Measurements from ENCODE around the gene STX5. TPM values are rescaled to one million over a fixed set of nuclear protein-coding genes. Genes with fewer than 3 reads are reported as not detected.

Gene STX5
- total and polyA plus RNA-seq, 4 donors, result 19.8 to 47.6 (median 37.7) TPM

DNA sequence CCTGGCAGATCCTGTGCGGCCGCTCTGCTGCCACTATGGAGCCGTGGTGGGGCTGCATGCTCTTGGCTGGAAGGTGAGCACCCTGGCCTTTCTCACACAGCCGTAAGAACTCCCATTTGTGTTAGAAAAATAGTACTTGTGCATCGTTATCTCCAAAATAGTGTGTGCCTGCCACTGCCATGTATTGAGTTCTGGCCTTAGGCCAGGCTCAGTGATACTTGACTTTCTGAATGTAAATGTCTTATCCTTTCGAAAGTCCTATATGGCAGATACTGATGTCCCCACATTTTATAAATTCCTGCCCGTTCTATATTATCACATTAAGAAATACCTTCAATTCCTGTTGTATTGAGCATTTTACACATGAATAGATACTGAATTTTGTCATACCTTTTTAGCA is 49.1 kb downstream of the STX5 start:
- H3K36me3 ChIP-seq (ENCODE audit: control insufficient read depth in 4 of 4, insufficient read depth in 4 of 4, low read length in 4 of 4), result peaks cover 0 to 28% (median 21%) of the 10 kb centered on the region in 4 donors
- no peak overlapping the region for H3K4me3 ChIP-seq
- DNase-seq, result no peak
- ATAC-seq (ENCODE audit: insufficient read depth, low FRiP score), result no peak
- H3K9ac ChIP-seq (ENCODE audit: insufficient read depth in 1 of 2, low read length in 2 of 2), result no peak overlapping the region
- H3K4me1 ChIP-seq (ENCODE audit: control insufficient read depth in 5 of 5, insufficient read depth in 5 of 5, low read length in 5 of 5), result peaks cover 0 to 4% (median 3%) of the 10 kb centered on the region in 5 donors
- H3K9me3 ChIP-seq (ENCODE audit: control insufficient read depth in 4 of 4, insufficient read depth in 3 of 4, low read length in 3 of 4), result peaks cover 0 to 2% (median 0%) of the 10 kb centered on the region in 4 donors
- H3K27me3 ChIP-seq (ENCODE audit: control insufficient read depth in 3 of 3, insufficient read depth in 3 of 3, low read length in 2 of 3), result no peaks in the 10 kb centered on the region
- TF ChIP-seq, protein P1, sequence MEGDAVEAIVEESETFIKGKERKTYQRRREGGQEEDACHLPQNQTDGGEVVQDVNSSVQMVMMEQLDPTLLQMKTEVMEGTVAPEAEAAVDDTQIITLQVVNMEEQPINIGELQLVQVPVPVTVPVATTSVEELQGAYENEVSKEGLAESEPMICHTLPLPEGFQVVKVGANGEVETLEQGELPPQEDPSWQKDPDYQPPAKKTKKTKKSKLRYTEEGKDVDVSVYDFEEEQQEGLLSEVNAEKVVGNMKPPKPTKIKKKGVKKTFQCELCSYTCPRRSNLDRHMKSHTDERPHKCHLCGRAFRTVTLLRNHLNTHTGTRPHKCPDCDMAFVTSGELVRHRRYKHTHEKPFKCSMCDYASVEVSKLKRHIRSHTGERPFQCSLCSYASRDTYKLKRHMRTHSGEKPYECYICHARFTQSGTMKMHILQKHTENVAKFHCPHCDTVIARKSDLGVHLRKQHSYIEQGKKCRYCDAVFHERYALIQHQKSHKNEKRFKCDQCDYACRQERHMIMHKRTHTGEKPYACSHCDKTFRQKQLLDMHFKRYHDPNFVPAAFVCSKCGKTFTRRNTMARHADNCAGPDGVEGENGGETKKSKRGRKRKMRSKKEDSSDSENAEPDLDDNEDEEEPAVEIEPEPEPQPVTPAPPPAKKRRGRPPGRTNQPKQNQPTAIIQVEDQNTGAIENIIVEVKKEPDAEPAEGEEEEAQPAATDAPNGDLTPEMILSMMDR (IDR thresholded peaks at IDR 0.05; ENCODE audit: control extremely low read depth, extremely low read depth), result no peak
- H3K27ac ChIP-seq (ENCODE audit: low read depth in 1 of 2, low read length in 1 of 2), result no peak overlapping the region
- WGBS, 2 donors, result 95 to 96% methylated on average over 7 of the region's 7 CpGs

DNA sequence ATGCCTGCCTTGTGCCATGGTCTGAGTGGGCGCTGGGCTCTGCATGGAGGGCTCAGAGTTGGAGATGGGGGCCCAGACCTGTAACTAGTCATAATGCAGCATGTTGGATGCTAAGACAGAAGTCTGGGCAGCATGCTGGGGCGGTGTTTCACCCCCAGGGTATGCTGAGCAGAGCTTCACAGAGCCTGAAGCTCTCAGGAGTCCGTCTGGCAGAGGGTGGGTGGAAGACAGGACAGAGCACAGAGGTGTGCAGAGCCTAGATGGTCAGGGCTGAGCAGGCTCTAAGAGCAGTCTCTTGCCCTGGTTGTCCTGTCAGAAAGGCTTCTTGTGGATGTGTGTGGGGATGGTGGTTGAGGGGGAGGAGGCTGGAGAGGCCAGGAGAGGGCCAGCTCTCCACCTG is 53.4 kb downstream of the STX5 start:
- TF ChIP-seq, protein P1 (IDR thresholded peaks at IDR 0.05; ENCODE audit: control extremely low read depth, extremely low read depth), result no peak
- no peak for DNase-seq
- Histone ChIP-seq H3K36me3 (ENCODE audit: control insufficient read depth in 4 of 4, insufficient read depth in 4 of 4, low read length in 4 of 4) (peaks cover 0 to 43% (median 31%) of the 10 kb centered on the region in 4 donors), H3K4me3 (no peak overlapping the region), H3K27ac (ENCODE audit: low read depth in 1 of 2, low read length in 1 of 2) (no peak overlapping the region), H3K9ac (ENCODE audit: insufficient read depth in 1 of 2, low read length in 2 of 2) (no peak overlapping the region), H3K4me1 (ENCODE audit: control insufficient read depth in 5 of 5, insufficient read depth in 5 of 5, low read length in 5 of 5) (no peaks in the 10 kb centered on the region), H3K9me3 (ENCODE audit: control insufficient read depth in 4 of 4, insufficient read depth in 3 of 4, low read length in 3 of 4) (peaks cover 0 to 4% (median 0%) of the 10 kb centered on the region in 4 donors), H3K27me3 (ENCODE audit: control insufficient read depth in 3 of 3, insufficient read depth in 3 of 3, low read length in 2 of 3) (no peaks in the 10 kb centered on the region)
- WGBS, 2 donors, result 96 to 99% methylated on average over 3 of the region's 3 CpGs
- no peak for ATAC-seq (ENCODE audit: insufficient read depth, low FRiP score)

DNA sequence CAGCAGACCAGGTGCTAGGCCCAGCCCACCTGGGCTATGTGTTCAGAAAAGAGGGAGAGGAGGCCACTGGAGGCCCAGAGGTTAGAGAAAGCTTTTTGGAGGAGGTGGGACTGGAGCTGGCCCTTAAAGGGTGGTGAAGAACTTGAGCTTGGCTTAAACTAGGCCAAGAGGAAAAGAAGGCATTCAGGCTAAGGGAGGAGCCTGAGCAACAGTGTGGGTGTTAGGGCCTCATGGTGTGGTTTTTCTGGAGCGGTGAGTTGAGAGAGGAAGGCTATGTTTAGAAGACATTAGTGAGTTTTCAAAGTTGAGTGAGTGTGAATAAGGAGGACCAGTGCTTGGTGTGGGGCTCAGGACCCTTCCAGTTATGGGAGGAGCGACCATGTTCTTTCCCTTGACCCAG is 54.5 kb downstream of the STX5 start:
- no peak overlapping the region for H3K27ac ChIP-seq (ENCODE audit: low read depth in 1 of 2, low read length in 1 of 2)
- 87 to 93% methylated on average over 2 of the region's 2 CpGs for WGBS, 2 donors
- DNase-seq, result no peak
- no peak overlapping the region for H3K9ac ChIP-seq (ENCODE audit: insufficient read depth in 1 of 2, low read length in 2 of 2)
- TF ChIP-seq, protein P1 (IDR thresholded peaks at IDR 0.05; ENCODE audit: control extremely low read depth, extremely low read depth), result no peak
- no peaks in the 10 kb centered on the region for H3K4me1 ChIP-seq (ENCODE audit: control insufficient read depth in 5 of 5, insufficient read depth in 5 of 5, low read length in 5 of 5)
- no peak for ATAC-seq (ENCODE audit: insufficient read depth, low FRiP score)
- no peak overlapping the region for H3K4me3 ChIP-seq
- no peaks in the 10 kb centered on the region for H3K27me3 ChIP-seq (ENCODE audit: control insufficient read depth in 3 of 3, insufficient read depth in 3 of 3, low read length in 2 of 3)
- H3K9me3 ChIP-seq (ENCODE audit: control insufficient read depth in 4 of 4, insufficient read depth in 3 of 4, low read length in 3 of 4), result peaks cover 0 to 2% (median 0%) of the 10 kb centered on the region in 4 donors
- peaks cover 0 to 38% (median 26%) of the 10 kb centered on the region in 4 donors for H3K36me3 ChIP-seq (ENCODE audit: control insufficient read depth in 4 of 4, insufficient read depth in 4 of 4, low read length in 4 of 4)

DNA sequence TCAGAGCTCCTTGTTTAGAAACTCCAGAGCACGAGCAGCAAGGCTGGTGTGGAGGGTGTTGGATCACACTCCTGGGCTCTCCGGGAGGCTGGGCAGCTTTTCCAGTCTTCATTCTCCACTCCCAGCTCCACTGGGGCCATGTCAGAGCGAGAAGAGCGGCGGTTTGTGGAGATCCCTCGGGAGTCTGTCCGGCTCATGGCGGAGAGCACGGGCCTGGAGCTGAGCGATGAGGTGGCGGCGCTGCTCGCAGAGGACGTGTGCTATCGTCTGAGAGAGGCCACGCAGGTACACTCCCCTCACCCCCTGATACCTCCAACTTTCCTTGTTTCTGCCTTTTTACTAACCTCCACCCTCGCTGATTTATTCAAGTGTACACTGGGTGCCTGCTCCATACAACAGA is 56.2 kb downstream of the STX5 start:
- 94 to 96% methylated on average over 17 of the region's 17 CpGs for WGBS, 2 donors
- ATAC-seq (ENCODE audit: insufficient read depth, low FRiP score), result no peak
- no peak overlapping the region for H3K27ac ChIP-seq (ENCODE audit: low read depth in 1 of 2, low read length in 1 of 2)

More for the DNA sequence above, 56.2 kb downstream of the STX5 start:
- no peak overlapping the region for H3K9ac ChIP-seq (ENCODE audit: insufficient read depth in 1 of 2, low read length in 2 of 2)
- DNase-seq, result no peak
- H3K27me3 ChIP-seq (ENCODE audit: control insufficient read depth in 3 of 3, insufficient read depth in 3 of 3, low read length in 2 of 3), result no peaks in the 10 kb centered on the region
- TF ChIP-seq, protein P1 (IDR thresholded peaks at IDR 0.05; ENCODE audit: control extremely low read depth, extremely low read depth), result no peak
- peaks cover 0 to 2% (median 0%) of the 10 kb centered on the region in 4 donors for H3K9me3 ChIP-seq (ENCODE audit: control insufficient read depth in 4 of 4, insufficient read depth in 3 of 4, low read length in 3 of 4)
- no peak overlapping the region for H3K4me3 ChIP-seq
- peaks cover 0 to 8% (median 2%) of the 10 kb centered on the region in 5 donors for H3K4me1 ChIP-seq (ENCODE audit: control insufficient read depth in 5 of 5, insufficient read depth in 5 of 5, low read length in 5 of 5)
- H3K36me3 ChIP-seq (ENCODE audit: control insufficient read depth in 4 of 4, insufficient read depth in 4 of 4, low read length in 4 of 4), result peaks cover 0 to 31% (median 21%) of the 10 kb centered on the region in 4 donors
